ENCODE measurements around the gene EXT2. TPM values are rescaled to one million over a fixed set of nuclear protein-coding genes. Genes with fewer than 3 reads are reported as not detected.

EXT2 gene
- total and polyA plus RNA-seq, 2 experiments from 2014 or later, result 15.9 to 48.6 TPM

GRCh38 chr11:44108260-44108659 lies 12.8 kb downstream of the EXT2 start:
- Histone ChIP-seq H3K4me1 (ENCODE audit: insufficient read depth) (no peaks in the 10 kb centered on the region), H3K27me3 (ENCODE audit: insufficient read depth) (no peaks in the 10 kb centered on the region), H3K9me2 (ENCODE audit: insufficient read depth) (no peaks in the 10 kb centered on the region), H2AFZ (no peak overlapping the region), H3K36me3 (ENCODE audit: insufficient read depth) (no peaks in the 10 kb centered on the region), H3K4me2 (no peak overlapping the region), H3K27ac (ENCODE audit: low read depth) (no peak overlapping the region), H4K20me1 (replicated peaks; ENCODE audit: insufficient read depth) (no peaks in the 10 kb centered on the region; the same call in 1 of the 2 replicates), H3K4me3 (no peak overlapping the region), H3K79me2 (replicated peaks; ENCODE audit: insufficient read depth) (peaks cover 9% of the 10 kb centered on the region; the same call in 1 of the 2 replicates), H3F3A (replicated peaks; ENCODE audit: low read depth) (no peaks in the 10 kb centered on the region)
- no peak for ATAC-seq
- Mint-ChIP-seq H3K27me3 (ENCODE audit: insufficient read depth, low read depth, poor library complexity) (no peaks in the 10 kb centered on the region), H3K27ac (no peak overlapping the region), H3K4me1 (peaks cover 6% of the 10 kb centered on the region; the same call in 2 of the 3 replicates), H3K36me3 (ENCODE audit: low read depth) (no peaks in the 10 kb centered on the region; the same call in 1 of the 3 replicates), H3K9me3 (no peaks in the 10 kb centered on the region), H3K4me3 (no peak overlapping the region)
- DNase-seq (ENCODE audit: low spot score), result no peak
- TF ChIP-seq POLR2AphosphoS5 (IDR thresholded peaks at IDR 0.05; ENCODE audit: low read depth) (no peak), ZNF462 (CRISPR knock-in tag; IDR thresholded peaks at IDR 0.05) (no peak), STAT1 (IDR thresholded peaks at IDR 0.05; ENCODE audit: unreplicated experiment) (no peak), CREB1 (CRISPR knock-in tag; IDR thresholded peaks at IDR 0.05; ENCODE audit: low read depth) (no peak)

GRCh38 chr11:44110231-44110679 lies 14.8 kb downstream of the EXT2 start:
- DNase-seq (ENCODE audit: low spot score) (peak; percentile 62), ATAC-seq (peak; percentile 83)
- Mint-ChIP-seq H3K27me3 (ENCODE audit: insufficient read depth, low read depth, poor library complexity) (peaks cover 4% of the 10 kb centered on the region), H3K4me3 (no peak overlapping the region), H3K9me3 (no peaks in the 10 kb centered on the region), H3K27ac (no peak overlapping the region), H3K36me3 (ENCODE audit: low read depth) (peaks cover 9% of the 10 kb centered on the region), H3K4me1 (peaks cover 10% of the 10 kb centered on the region)
- H3K79me2 ChIP-seq (replicated peaks; ENCODE audit: insufficient read depth), result peaks cover 2% of the 10 kb centered on the region; the same call in 1 of the 2 replicates
- H3K27me3 ChIP-seq (ENCODE audit: insufficient read depth), result no peaks in the 10 kb centered on the region
- H3K27ac ChIP-seq (ENCODE audit: low read depth), result no peak overlapping the region
- TF ChIP-seq JUNB (IDR thresholded peaks at IDR 0.05; ENCODE audit: unreplicated experiment), result no peak
- TF ChIP-seq CTCF (conservative IDR thresholded peaks at IDR 0.05; ENCODE audit: low read depth in 2 of 2), result peak; percentile 83 to 93
- no peak overlapping the region for H3K4me3 ChIP-seq
- no peaks in the 10 kb centered on the region for H3K9me2 ChIP-seq (ENCODE audit: insufficient read depth)
- no peaks in the 10 kb centered on the region for H3K36me3 ChIP-seq (ENCODE audit: insufficient read depth)
- no peaks in the 10 kb centered on the region for H3K4me1 ChIP-seq (ENCODE audit: insufficient read depth)
- no peaks in the 10 kb centered on the region for H3F3A ChIP-seq (replicated peaks; ENCODE audit: low read depth)
- no peaks in the 10 kb centered on the region; the same call in 1 of the 2 replicates for H4K20me1 ChIP-seq (replicated peaks; ENCODE audit: insufficient read depth)
- H2AFZ ChIP-seq, result no peak overlapping the region
- no peak overlapping the region for H3K4me2 ChIP-seq
